ENCODE data around the gene PTCH2.

PTCH2 gene

DNA sequence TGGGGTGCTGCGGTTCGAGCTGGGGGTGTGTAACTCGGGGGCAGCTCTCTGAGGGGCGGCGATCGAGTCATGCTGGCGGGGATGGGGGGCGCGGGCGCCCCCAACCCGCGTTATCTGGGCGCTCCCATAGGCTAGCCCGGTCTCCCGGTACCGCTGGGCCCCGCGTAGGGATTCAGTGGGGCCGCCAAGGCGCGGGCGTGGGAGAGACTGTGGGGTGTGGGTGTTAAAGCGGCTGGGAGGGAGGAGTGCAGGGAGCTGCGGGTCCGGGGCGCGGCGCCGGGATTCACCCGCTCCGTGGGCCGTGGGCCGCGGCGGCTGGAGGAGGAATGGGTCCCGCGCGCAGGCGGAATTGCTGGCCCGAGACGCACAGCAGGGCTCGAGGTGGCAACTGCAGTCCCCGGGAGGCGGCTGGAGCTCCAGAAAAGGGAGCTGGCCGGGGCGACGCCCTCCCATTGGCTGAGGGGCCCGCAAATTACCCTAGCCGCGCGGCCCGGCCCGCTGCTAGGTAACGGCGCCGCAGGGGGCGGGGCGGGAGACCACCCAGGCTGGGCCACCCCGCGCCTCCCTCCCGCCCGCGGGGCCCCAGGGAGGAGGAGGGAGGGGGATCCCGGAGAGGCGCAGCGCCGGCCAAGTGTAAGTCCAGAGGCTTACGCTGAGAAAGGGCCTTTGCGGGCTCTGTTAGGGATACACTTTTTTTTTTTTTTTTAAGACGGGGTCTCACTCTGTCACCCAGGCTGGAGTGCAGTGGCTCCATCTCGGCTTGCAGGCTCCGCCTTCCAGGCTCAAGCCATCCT is at the start of gene PTCH2:
Gene PTCH2, minus strand, starts transcription at position 392 of the 794 bp plus-strand sequence. Its CDS starts 321 bp downstream, at position 71.
- no peak for DNase-seq (ENCODE audit: low read depth)

- DNase-seq (ENCODE audit: low read depth): no peak
Observed at GRCh38 chr1:44890007-44890406, 47.0 kb upstream of the PTCH2 start.

GRCh38 chr1:44885406-44885805 is 42.4 kb upstream of the PTCH2 start:
- DNase-seq (ENCODE audit: low read depth): no peak

DNA sequence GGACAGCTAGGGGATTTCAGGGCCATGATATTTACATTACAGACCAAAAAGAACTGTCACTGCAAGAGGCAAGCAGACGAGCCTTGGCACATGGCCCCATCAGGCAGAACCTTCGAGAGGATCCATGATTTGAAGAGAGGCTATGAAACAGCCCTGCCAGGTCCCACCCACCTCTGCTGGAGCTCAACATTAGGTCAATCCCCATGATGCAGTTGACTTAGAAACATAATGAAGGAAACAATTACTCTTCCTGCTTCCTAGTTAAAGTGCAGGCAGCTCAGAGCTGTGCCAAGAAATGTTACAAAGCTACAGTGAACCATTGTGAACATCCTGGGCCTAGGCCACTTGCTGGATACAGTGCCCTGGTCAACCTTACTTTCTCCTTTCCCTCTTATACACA is 41.7 kb upstream of the PTCH2 start:
- DNase-seq (ENCODE audit: low read depth): no peak

- DNase-seq (ENCODE audit: low read depth): no peak
Observed at GRCh38 chr1:44881011-44881632, 38.1 kb upstream of the PTCH2 start.

DNA sequence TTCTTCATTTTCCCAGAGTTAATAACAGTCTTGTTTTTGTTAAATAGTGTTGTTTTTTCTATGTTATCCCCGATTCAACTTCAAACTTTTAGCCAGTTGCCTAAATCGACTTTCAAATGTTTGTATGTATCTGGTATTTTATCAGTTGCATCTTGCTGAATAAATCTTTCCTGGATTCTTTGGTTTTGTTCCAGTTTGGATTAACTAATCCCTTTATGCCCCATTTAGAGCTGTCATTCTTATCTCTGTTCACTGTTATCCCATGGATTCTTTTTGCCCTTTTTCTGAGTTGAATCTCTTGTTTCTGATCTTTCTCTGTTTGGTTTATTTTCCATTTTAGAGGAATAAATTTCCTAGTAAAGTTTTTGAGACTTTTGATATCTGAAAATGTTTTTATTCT is 31.1 kb upstream of the PTCH2 start:
- DNase-seq (ENCODE audit: low read depth): no peak

- DNase-seq (ENCODE audit: low read depth): no peak
Observed at GRCh38 chr1:44870096-44870495, 27.0 kb upstream of the PTCH2 start.

GRCh38 chr1:44867801-44868200 is 24.7 kb upstream of the PTCH2 start:
- DNase-seq (ENCODE audit: low read depth): no peak

DNA sequence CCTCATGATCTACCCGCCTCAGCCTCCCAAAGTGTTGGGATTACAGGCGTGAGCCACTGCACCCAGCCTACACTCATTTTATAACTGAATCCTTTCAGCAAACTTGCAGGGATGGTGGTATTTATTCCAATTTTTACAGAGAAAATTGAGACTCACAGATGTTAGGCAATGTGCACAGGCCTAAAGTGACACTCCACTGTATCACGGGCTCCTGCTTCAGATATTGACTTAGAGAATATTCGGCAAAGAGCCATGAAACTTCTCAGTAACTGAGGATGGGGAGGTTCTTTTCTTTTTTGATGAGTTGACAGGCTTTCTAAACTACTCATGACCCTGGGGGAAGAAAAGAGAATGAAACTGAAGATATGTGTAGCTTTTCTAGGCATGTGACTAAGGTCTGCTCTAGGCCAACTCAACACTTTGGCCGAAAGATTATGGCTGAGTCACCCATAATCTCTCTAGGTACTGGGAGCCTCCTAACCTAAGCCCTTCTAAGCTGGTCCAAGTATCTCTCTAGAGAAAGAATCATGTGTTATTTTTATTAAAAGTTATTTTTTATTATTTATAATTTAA is 19.9 kb upstream of the PTCH2 start:
- DNase-seq (ENCODE audit: low read depth): no peak

- DNase-seq (ENCODE audit: low read depth): no peak
Observed at GRCh38 chr1:44860891-44861425, 17.9 kb upstream of the PTCH2 start.

- no peak for DNase-seq (ENCODE audit: low read depth)
Observed at GRCh38 chr1:44860331-44860730, 17.3 kb upstream of the PTCH2 start.

DNA sequence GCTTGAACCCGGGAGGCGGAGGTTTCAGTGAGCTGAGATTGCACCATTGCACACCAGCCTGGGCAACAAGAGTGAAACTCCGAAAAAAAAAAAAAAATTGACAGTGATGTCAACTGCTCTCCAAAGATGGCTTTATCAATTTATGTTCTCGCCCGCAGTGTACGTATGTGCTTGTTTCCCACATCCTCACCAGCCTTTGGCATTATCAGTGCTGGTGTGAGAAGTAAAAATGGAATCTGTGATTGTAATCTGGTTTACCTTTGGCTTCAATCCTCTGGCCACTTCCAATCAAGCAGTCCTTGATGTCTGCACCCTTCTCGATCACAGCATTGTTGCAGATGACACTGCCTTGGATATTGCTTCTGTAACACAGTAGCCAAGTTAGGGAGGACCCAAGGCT is 14.4 kb upstream of the PTCH2 start:
- DNase-seq (ENCODE audit: low read depth): no peak

GRCh38 chr1:44855742-44856141 is 12.7 kb upstream of the PTCH2 start:
- no peak for DNase-seq (ENCODE audit: low read depth)

- no peak for DNase-seq (ENCODE audit: low read depth)
Observed at GRCh38 chr1:44854970-44855369, 11.9 kb upstream of the PTCH2 start.

DNA sequence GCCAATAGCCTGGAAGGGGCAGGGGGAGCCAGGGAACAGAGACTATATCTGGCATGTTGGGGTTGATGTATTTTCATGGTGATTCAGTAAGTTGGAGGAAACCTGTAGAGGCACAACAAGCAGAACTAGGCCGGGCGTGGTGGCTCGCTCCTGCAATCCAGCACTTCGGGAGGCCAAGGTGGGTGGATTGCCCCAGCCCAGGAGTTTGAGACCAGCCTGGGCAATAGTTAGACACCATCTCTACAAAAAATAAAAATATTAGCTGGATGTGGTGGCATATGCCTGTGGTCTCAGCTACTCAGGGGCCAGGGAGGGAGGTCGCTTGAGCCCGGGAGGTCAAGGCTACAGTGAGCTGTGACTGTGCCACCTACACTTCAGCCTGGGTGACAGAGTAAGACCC is 10.1 kb upstream of the PTCH2 start:
- DNase-seq (ENCODE audit: low read depth): no peak

DNA sequence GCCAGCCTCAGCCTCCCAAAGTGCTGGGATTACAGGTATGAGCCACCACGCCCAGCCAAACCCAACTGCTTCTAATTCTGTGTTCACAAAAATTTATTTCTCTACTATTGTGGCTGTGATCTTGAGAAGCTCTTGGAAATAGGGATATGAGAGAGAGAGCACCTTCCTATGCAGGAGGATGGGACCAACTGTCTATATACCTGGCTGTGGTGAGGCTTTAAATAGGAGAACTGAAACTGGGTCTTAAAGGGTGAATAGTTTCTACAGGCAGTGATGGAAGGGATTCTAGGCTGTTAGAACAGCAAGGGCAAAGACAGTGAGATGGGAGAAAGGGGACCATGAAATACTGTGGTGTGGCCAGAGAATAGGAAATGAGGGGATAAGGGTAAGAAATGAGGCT is 8.3 kb upstream of the PTCH2 start:
- no peak for DNase-seq (ENCODE audit: low read depth)

- no peak for DNase-seq (ENCODE audit: low read depth)
Observed at GRCh38 chr1:44849575-44850132, 6.6 kb upstream of the PTCH2 start.

DNA sequence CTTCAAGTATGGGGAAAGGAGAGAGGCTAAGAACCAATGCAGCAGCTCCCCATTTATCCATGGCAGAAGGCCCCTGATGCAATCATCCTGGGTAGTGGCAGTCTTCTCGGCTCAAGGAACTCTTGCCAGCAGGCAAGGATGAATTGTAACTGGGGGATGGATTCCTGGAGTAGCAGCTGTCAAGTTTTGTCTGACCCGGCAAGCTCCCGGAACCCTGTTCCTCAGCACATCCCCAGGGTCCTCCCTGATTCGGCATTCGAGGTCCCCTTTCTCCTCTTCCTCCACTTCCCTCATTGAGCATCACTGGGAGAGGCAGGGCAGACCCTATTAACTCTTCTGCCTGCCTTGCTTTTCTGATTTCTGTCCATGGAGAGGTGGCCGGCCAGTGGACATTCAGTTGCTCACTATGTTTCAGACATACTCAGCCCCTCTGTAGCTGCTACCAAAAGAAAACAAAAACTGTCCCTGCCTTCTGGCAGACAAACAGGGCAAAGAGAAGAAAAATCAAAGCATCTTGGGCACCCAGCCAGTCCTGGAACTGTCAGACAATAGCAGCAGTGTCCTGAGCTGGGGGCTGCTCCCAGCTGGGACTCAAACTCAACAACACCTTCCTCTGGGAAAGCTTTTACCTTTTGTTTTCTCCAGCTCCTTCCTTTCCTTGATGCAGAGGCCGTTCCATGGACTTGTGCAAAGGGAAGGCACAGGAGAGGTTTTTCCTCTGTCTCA is 5.6 kb upstream of the PTCH2 start:
- no peak for DNase-seq (ENCODE audit: low read depth)

- DNase-seq (ENCODE audit: low read depth): no peak
Observed at GRCh38 chr1:44847845-44848244, 4.8 kb upstream of the PTCH2 start.

DNA sequence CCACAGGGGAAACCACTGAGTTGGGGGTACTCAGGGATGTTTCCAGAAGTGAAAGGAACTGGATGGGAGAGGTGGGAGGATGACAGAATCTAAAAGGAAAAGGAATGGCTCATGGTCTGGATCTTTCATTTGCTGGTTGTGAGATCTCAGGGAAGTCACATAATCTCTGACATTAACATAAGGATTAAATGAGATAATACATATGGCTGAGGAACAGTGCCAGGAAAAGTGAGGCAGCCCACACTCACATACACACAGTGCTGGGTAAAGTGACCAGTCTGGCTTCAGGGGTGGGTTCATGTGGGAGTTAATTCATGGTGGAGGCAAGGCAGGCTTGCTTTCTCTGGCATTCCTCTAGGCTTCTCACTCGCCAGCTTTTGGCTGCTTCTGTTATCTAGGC is 3.9 kb upstream of the PTCH2 start:
- no peak for DNase-seq (ENCODE audit: low read depth)

- DNase-seq (ENCODE audit: low read depth): no peak
Observed at GRCh38 chr1:44842486-44842861, 579 bp downstream of the PTCH2 start.

DNA sequence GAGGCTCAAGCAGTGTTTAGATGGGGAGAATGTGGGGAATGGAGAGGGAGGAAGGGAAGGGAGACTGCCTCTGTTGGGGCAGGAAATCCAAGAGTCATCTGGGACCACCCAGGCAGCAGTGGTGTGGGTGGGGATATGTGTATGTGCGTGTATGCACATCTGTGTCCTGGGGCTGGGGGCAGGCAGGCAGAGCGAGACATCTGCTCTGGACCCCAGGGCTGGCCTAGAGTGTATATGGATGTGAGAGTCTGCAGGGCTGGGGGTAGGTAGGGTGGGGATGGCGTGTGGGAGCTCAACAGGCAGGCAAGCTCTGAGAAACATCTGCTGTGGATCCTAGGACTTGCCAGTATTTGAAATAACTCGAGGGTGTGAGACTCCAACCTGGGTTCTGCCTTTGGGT is 3.5 kb downstream of the PTCH2 start:
- DNase-seq (ENCODE audit: low read depth): no peak

Data from activated T-cell treated with anti-CD3 and anti-CD28 coated beads for 48 hours (primary cell).